Tibial nerve (tissue), 4 donors: ENCODE results near the gene PRICKLE1.

Experiments
- EP300 ChIP-seq, 2 donors: sonication (generic); formaldehyde crosslinking; IDR thresholded peaks; one replicate each; pipeline ENCODE4 v1.6.1; 2017; ENCODE audit warnings: antibody characterized with exemption in 2 of 2, mild to moderate bottlenecking in 1 of 2
- POLR2A ChIP-seq, 2 donors: fragments of 450-650 bp; IDR thresholded peaks; one replicate each; pipeline ENCODE4 v1.6.1; 2017; ENCODE audit warnings: antibody characterized with exemption in 2 of 2, mild to moderate bottlenecking in 2 of 2, moderate library complexity in 2 of 2
- TF ChIP-seq, protein P1 (sequence below), 5 experiments: fragments of 200-600 bp in 3 of 5; fragments of 450-650 bp in 2 of 5; sonication (generic) in 3 of 5; IDR thresholded peaks; one replicate each; pipeline ENCODE4 v1.5.1; 2016 to 2019; ENCODE audit warnings: antibody characterized with exemption in 5 of 5, mild to moderate bottlenecking in 3 of 5, moderate library complexity in 2 of 5

DNA sequence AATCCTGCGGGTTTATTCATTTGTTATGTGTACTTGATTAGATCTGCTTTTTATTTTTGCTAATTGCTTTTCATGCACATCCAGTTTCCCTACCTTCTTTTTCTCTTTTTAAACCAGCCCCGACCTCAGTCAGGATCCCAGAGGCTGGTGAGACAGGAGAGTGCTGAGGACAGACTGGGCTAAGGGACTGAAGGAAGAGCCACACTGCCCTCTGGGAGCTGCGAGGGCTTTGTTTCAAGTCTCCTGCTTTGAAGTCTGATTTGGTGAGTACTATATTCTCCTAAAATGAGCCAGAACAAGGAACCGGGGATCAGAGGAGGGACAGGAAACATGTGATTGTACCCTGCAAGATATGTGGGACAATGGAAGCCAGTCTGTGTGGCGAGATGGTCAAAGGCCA, 23.9 kb downstream of the PRICKLE1 start:
- TF ChIP-seq, protein P1, sequence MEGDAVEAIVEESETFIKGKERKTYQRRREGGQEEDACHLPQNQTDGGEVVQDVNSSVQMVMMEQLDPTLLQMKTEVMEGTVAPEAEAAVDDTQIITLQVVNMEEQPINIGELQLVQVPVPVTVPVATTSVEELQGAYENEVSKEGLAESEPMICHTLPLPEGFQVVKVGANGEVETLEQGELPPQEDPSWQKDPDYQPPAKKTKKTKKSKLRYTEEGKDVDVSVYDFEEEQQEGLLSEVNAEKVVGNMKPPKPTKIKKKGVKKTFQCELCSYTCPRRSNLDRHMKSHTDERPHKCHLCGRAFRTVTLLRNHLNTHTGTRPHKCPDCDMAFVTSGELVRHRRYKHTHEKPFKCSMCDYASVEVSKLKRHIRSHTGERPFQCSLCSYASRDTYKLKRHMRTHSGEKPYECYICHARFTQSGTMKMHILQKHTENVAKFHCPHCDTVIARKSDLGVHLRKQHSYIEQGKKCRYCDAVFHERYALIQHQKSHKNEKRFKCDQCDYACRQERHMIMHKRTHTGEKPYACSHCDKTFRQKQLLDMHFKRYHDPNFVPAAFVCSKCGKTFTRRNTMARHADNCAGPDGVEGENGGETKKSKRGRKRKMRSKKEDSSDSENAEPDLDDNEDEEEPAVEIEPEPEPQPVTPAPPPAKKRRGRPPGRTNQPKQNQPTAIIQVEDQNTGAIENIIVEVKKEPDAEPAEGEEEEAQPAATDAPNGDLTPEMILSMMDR (IDR thresholded peaks at IDR 0.05), result no peak
- no peak for TF ChIP-seq POLR2A (IDR thresholded peaks at IDR 0.05)
- TF ChIP-seq EP300 (IDR thresholded peaks at IDR 0.05), result no peak
